Colonic mucosa (tissue), 4 donors: Measurements from ENCODE around the gene DMKN. TPM values are rescaled to one million over a fixed set of nuclear protein-coding genes. Genes with fewer than 3 reads are reported as not detected.

Experiments
- DNase-seq: peaks from one replicate; pipeline ENCODE4 v3.0.0-alpha.2; 2020
- H3K27ac ChIP-seq: fragments of 200-600 bp; one replicate; pipeline ENCODE4 v1.8.0; 2021
- H3K27me3 ChIP-seq: fragments of 200-600 bp; one replicate; pipeline ENCODE4 v1.8.0; 2021
- H3K36me3 ChIP-seq: fragments of 200-600 bp; one replicate; pipeline ENCODE4 v1.8.0; 2021
- H3K4me1 ChIP-seq: fragments of 200-600 bp; one replicate; pipeline ENCODE4 v1.8.0; 2021; ENCODE audit warnings: mild to moderate bottlenecking
- H3K4me3 ChIP-seq: fragments of 200-600 bp; one replicate; pipeline ENCODE4 v1.8.0; 2021
- H3K9ac ChIP-seq, 2 donors: one replicate each; pipeline ENCODE4 v1.7.0; 2013; ENCODE audit warnings: control low read depth in 2 of 2, low read depth in 2 of 2, low read length in 2 of 2
- H3K9me3 ChIP-seq: fragments of 200-600 bp; one replicate; pipeline ENCODE4 v1.8.0; 2021
- CTCF ChIP-seq: fragments of 200-600 bp; IDR thresholded peaks from one replicate; pipeline ENCODE4 v1.8.0; 2022; ENCODE audit warnings: antibody characterized with exemption, mild to moderate bottlenecking
- intact Hi-C: fragments of 100-400 bp; cut with DNase I; formaldehyde crosslinking; loops from one replicate; pipeline ENCODE4 v1.14.1; 2022
- total RNA-seq, 2 donors: library from RNA; stranded (reverse); fragmentation: NEBNext Ultra II Directional in 1 of 2; extraction: Animal tissue kit (Norgen Biotek cat#: 25700) in 1 of 2; gene quantifications; one replicate each; pipeline ENCODE4 v1.2.1, GENCODE V29; 2021
- donor health status: healthy.
- donor health status: DM: no; HTN: no; CAD: no.
- donor health status: DM: no; HTN: no; CAD: no.

The DMKN gene
- total RNA-seq, 2 donors from 2014 or later = 12.8 to 14.6 TPM

DNA sequence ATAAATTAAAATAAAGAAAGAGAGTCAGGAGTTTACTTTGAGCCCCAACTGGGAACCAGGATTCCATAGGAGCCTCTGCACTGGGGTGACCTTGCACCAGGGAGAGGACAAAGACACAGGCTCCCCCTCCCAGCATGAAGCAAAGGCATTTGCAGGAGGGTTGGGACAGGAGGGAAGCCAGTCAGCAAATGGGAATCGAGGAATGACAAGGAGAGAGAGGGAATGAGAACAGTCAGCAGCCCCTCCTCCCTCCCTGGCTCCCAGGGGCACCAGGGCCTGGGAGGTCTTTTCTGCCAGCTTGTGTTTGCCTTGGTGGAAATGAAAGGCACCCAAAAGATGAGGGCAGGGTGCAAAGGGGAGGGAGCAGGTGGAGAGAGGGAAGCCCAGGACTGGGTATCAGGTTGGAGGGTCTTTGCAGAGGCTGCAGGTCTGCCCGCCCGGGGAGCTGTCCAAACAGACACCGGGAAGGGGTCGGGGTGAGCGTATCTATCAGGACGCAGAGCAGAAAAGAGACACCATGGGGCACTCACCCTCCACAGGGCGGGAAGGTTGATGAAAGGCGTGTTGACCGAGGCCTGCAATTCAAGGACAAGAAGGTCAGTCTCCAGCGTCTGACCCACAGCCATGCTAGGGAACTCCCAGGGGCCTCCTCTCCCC lies 10.9 kb upstream of the DMKN start:
- Histone ChIP-seq H3K27me3 (no peaks in the 10 kb centered on the region), H3K4me3 (no peak overlapping the region), H3K4me1 (no peaks in the 10 kb centered on the region), H3K36me3 (no peaks in the 10 kb centered on the region), H3K9ac (no peak overlapping the region), H3K27ac (no peak overlapping the region), H3K9me3 (no peaks in the 10 kb centered on the region)
- TF ChIP-seq CTCF = no peak
- DNase-seq = no peak
- intact Hi-C loops = no loop called here

- no peak for DNase-seq
- Histone ChIP-seq H3K9ac (no peak overlapping the region), H3K4me1 (no peaks in the 10 kb centered on the region), H3K36me3 (no peaks in the 10 kb centered on the region), H3K27me3 (no peaks in the 10 kb centered on the region), H3K9me3 (no peaks in the 10 kb centered on the region), H3K27ac (no peak overlapping the region), H3K4me3 (no peak overlapping the region)
- no peak for TF ChIP-seq CTCF
- intact Hi-C loops = no loop called here
These were observed 9.4 kb upstream of the DMKN start for GRCh38 chr19:35522745-35523327.

- Histone ChIP-seq H3K4me1 (no peaks in the 10 kb centered on the region), H3K27me3 (no peaks in the 10 kb centered on the region), H3K4me3 (no peak overlapping the region), H3K36me3 (no peaks in the 10 kb centered on the region), H3K27ac (no peak overlapping the region), H3K9ac (no peak overlapping the region), H3K9me3 (no peaks in the 10 kb centered on the region)
- TF ChIP-seq CTCF = no peak
- DNase-seq = no peak
- intact Hi-C loops = no loop called here
These were observed 7.8 kb upstream of the DMKN start for GRCh38 chr19:35521124-35521743.

DNA sequence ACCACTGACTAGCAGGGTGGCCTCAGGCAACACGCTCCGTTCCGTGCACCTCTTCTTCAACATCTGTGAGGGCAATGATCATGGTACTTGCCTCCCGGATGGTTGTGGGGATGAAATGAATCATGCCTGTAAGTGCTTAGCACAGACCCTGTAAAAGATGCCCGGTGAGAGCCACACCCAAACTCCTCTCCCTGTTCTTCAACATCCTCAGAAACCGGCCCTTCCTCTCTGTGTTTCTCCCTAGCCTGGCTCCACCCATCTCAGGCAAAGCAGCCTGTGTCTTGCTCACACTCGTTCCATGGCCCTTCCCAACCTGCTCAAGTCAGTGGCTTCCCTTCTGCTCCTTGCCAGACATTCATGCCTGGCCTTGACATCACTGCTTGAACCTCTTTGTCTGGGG lies 5.8 kb upstream of the DMKN start:
- TF ChIP-seq CTCF = no peak
- Histone ChIP-seq H3K4me1 (no peaks in the 10 kb centered on the region), H3K4me3 (no peak overlapping the region), H3K9ac (no peak overlapping the region), H3K9me3 (no peaks in the 10 kb centered on the region), H3K27ac (no peak overlapping the region), H3K27me3 (no peaks in the 10 kb centered on the region), H3K36me3 (no peaks in the 10 kb centered on the region)
- intact Hi-C loops = no loop called here
- no peak for DNase-seq

GRCh38 chr19:35518313-35518712 lies 4.9 kb upstream of the DMKN start:
- Histone ChIP-seq H3K36me3 (no peaks in the 10 kb centered on the region), H3K9me3 (no peaks in the 10 kb centered on the region), H3K4me3 (no peak overlapping the region), H3K27ac (no peak overlapping the region), H3K9ac (no peak overlapping the region), H3K4me1 (no peaks in the 10 kb centered on the region), H3K27me3 (no peaks in the 10 kb centered on the region)
- DNase-seq = no peak
- intact Hi-C loops = no loop called here
- no peak for TF ChIP-seq CTCF
